Endothelial cell of umbilical vein (primary cell): ENCODE data around the gene SLCO2B1. TPM values are rescaled to one million over a fixed set of nuclear protein-coding genes. Genes with fewer than 3 reads are reported as not detected.

Experiments
- BruUV-seq: library from RNA; stranded (reverse); fragments of 400-500 nt; replicated peaks from 2 replicates; lab custom pipeline; 2021; lab: Mats Ljungman, UMichigan
- CTCF ChIA-PET: fragments of 300-600, 350-600 bp; sonication (Branson Sonifier 250); formaldehyde crosslinking; loops from one replicate; lab custom pipeline; 2021; ENCODE audit warnings: antibody characterized with exemption, inconsistent platforms; lab: Charles Lee
- POLR2A ChIA-PET: fragments of 300-600, 350-600 bp; sonication (Branson Sonifier 250); formaldehyde crosslinking; loops from one replicate; lab custom pipeline; 2021; ENCODE audit warnings: antibody characterized with exemption, inconsistent platforms; lab: Charles Lee
- DNase-seq: peaks from one replicate; pipeline ENCODE4 v3.0.0-alpha.2; 2011; ENCODE audit warnings: low read depth, low spot score
- FAIRE-seq: peaks from 2 replicates; lab custom pipeline; 2011; peaks lifted over from hg19 to GRCh38; lab: Jason Lieb, UNC
- H2AFZ ChIP-seq: 2 replicates; pipeline ENCODE4 v1.6.0; 2012; ENCODE audit warnings: low read depth, low read length, control low read depth, inconsistent platforms
- H3K27ac ChIP-seq: 2 replicates; pipeline ENCODE4 v1.5.1; 2011; ENCODE audit warnings: low read depth, mild to moderate bottlenecking, control low read depth, low read length, moderate library complexity; ENCODE audit not compliant: insufficient read depth
- H3K27me3 ChIP-seq, 2 experiments: 2 replicates each; pipeline versions ENCODE4 v1.6.0 to v1.6.1; 2011; ENCODE audit warnings: low read length in 2 of 2, mixed read lengths in 1 of 2; ENCODE audit not compliant: control insufficient read depth in 2 of 2, insufficient read depth in 2 of 2
- H3K36me3 ChIP-seq, 2 experiments: 2 replicates in 1 of 2; 3 replicates in 1 of 2; pipeline ENCODE4 v1.5.1; 2011; ENCODE audit warnings: low read length in 2 of 2, mild to moderate bottlenecking in 1 of 2, moderate library complexity in 1 of 2; ENCODE audit not compliant: control insufficient read depth in 2 of 2, insufficient read depth in 2 of 2; ENCODE audit errors: extremely low read depth in 1 of 2
- H3K4me1 ChIP-seq: 3 replicates; pipeline ENCODE4 v1.5.1; 2011; ENCODE audit warnings: mild to moderate bottlenecking, low read length; ENCODE audit not compliant: control insufficient read depth, insufficient read depth; ENCODE audit errors: extremely low read depth
- H3K4me2 ChIP-seq: 2 replicates; pipeline ENCODE4 v1.6.1; 2011; ENCODE audit warnings: low read length, control low read depth, mixed read lengths; ENCODE audit not compliant: insufficient read depth
- H3K4me3 ChIP-seq, 3 experiments: fragments of 200-600 bp in 1 of 3; sonication (generic), shearing (Covaris generic) in 1 of 3; replicated peaks in 1 of 3; 2 replicates each; pipeline ENCODE4 v1.5.1; 2011 to 2016; ENCODE audit warnings: control low read depth in 3 of 3, low read length in 3 of 3, mild to moderate bottlenecking in 2 of 3, inconsistent platforms in 1 of 3, low read depth in 1 of 3, moderate library complexity in 1 of 3; ENCODE audit not compliant: insufficient read depth in 1 of 3
- H3K79me2 ChIP-seq: 2 replicates; pipeline ENCODE4 v1.6.0; 2012; ENCODE audit warnings: low read length, inconsistent platforms; ENCODE audit not compliant: control insufficient read depth, insufficient read depth
- H3K9ac ChIP-seq: replicated peaks from 2 replicates; pipeline ENCODE3; 2011; ENCODE audit warnings: low read length, control low read depth; ENCODE audit not compliant: insufficient read depth; ENCODE audit errors: extremely low read depth
- H3K9me1 ChIP-seq: replicated peaks from 3 replicates; pipeline ENCODE4 v1.6.0; 2011; ENCODE audit warnings: mild to moderate bottlenecking, low read length; ENCODE audit not compliant: control insufficient read depth, insufficient read depth; ENCODE audit errors: extremely low read depth
- H3K9me3 ChIP-seq: replicated peaks from 2 replicates; pipeline ENCODE4 v1.5.1; 2012; ENCODE audit warnings: low read length, inconsistent platforms; ENCODE audit not compliant: control insufficient read depth, insufficient read depth
- H4K20me1 ChIP-seq: replicated peaks from 2 replicates; pipeline ENCODE3; 2011; ENCODE audit warnings: mild to moderate bottlenecking, low read length; ENCODE audit not compliant: control insufficient read depth, insufficient read depth; ENCODE audit errors: extremely low read depth
- EZH2 ChIP-seq: IDR thresholded peaks from 2 replicates; pipeline ENCODE4 v1.6.1; 2012; ENCODE audit warnings: borderline replicate concordance, low read depth, mild to moderate bottlenecking, moderate library complexity, low read length, inconsistent platforms; ENCODE audit not compliant: severe bottlenecking
- GATA2 ChIP-seq: IDR thresholded peaks from 2 replicates; pipeline ENCODE4 v1.7.0; 2011; ENCODE audit warnings: low read depth, mild to moderate bottlenecking, moderate library complexity, mixed read lengths, low read length; ENCODE audit not compliant: insufficient read length, insufficient read depth
- JUN ChIP-seq: IDR thresholded peaks from 2 replicates; pipeline ENCODE4 v1.6.1; 2011; ENCODE audit warnings: borderline replicate concordance, low read depth; ENCODE audit not compliant: insufficient read length, insufficient read depth
- MYC ChIP-seq: IDR thresholded peaks from one replicate; pipeline ENCODE4 v1.6.1; 2011; ENCODE audit warnings: mild to moderate bottlenecking, low read depth, low read length
- POLR2A ChIP-seq: IDR thresholded peaks from 2 replicates; pipeline ENCODE4 v1.6.1; 2012; ENCODE audit warnings: low read depth, mild to moderate bottlenecking, control low read depth, low read length
- POLR2AphosphoS5 ChIP-seq: IDR thresholded peaks from 2 replicates; pipeline ENCODE4 v1.6.1; 2012; ENCODE audit warnings: low read depth, mild to moderate bottlenecking, control low read depth, low read length, moderate library complexity; ENCODE audit not compliant: insufficient read depth
- dilution Hi-C: fragments of 300-500 bp; cut with MboI; formaldehyde crosslinking; loops from one replicate; pipeline ENCODE4 v1.15.0; 2019; ENCODE audit warnings: low sequenced_read_pairs; ENCODE audit not compliant: extremely low pct_ligation_motif_present
- intact Hi-C: fragments of 100-400 bp; cut with micrococcal nuclease; formaldehyde crosslinking; loops from one replicate; pipeline ENCODE4 v1.10.0; 2022
- polyA plus RNA-seq, 4 experiments: library from polyadenylated mRNA; depleted of rRNA in 3 of 4; stranded (reverse) in 3 of 4; unstranded in 1 of 4; fragments of >200 nt; gene quantifications; 2 replicates each; pipeline versions ENCODE4 v1.2.1 to v1.2.3, GENCODE V29; 2011 to 2012; ENCODE audit warnings: missing spikeins in 1 of 4
- total RNA-seq: library from RNA; stranded (reverse); gene quantifications from 2 replicates; pipeline ENCODE4 v1.2.3, GENCODE V29; 2021
- TF ChIP-seq, protein P1 (sequence below), 2 donors: IDR thresholded peaks; 1 replicate in 1 of 2; 2 replicates in 1 of 2; pipeline ENCODE4 v1.5.1; 2011; ENCODE audit warnings: low read length in 2 of 2, mild to moderate bottlenecking in 2 of 2, moderate library complexity in 2 of 2, control low read depth in 1 of 2, inconsistent platforms in 1 of 2, low read depth in 1 of 2; ENCODE audit not compliant: insufficient read depth in 1 of 2; ENCODE audit errors: extremely low read depth in 1 of 2
- TF ChIP-seq, protein P2 (sequence below): IDR thresholded peaks from 2 replicates; pipeline ENCODE4 v1.6.1; 2011; ENCODE audit not compliant: insufficient read depth, insufficient read length

Gene SLCO2B1
- total and polyA plus RNA-seq, 2 donors (not counting 3 experiments of a cell fraction or from before 2014, with no cell fraction given), result 0.04 TPM; not detected in 1

DNA sequence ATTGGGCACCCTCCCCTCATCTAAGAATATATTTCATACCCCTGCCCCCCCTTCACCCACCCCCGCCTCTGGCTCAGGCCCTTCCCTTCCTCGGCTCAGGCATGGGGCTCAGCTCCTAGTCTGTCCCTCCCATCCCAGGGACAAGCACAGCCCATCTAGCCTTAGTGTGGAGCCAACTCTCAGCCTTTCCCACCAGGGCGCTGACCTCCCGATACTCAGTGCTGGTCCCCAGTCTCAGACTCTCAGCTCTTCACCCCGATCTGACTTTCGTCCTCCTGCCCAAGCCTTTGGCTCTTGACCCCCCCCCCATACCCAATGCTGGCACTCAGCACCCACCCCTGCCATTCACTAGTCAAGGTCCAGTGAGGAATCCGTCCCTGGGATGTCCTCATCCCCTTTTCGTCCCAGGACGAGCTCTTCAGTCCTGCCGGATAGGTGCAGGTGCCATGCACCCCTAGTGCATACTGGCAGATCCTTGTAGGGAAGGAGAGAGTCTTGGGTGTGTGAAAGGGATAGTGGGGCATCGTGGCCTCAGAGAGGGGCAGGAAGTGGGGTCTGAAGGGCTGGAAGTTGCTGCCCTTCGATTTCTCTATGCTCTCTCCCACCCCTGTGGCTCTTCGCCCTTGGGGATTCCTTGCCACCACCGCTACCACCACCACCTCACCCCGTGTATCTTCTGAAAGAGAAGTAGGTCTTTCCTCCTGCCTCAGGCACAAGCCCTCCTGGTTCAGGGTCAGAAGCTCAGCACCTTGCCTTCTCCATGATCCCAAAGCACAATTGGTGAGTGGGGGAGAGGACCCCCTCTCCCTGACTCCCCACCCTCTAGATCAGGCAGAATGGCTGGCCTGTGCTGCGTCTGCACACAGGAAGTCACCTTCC is 92.1 kb downstream of the SLCO2B1 start:
- no peak overlapping the region for H2AFZ ChIP-seq
- H3K36me3 ChIP-seq, result no peaks in the 10 kb centered on the region
- dilution Hi-C loops, result no loop called here
- H3K9me3 ChIP-seq, result no peaks in the 10 kb centered on the region
- H3K9ac ChIP-seq, result no peak overlapping the region
- intact Hi-C loops, result no loop called here
- H3K4me1 ChIP-seq, result peaks cover 7% of the 10 kb centered on the region
- H3K79me2 ChIP-seq, result no peaks in the 10 kb centered on the region
- H3K4me3 ChIP-seq, result no peak overlapping the region
- TF ChIP-seq, protein P1, sequence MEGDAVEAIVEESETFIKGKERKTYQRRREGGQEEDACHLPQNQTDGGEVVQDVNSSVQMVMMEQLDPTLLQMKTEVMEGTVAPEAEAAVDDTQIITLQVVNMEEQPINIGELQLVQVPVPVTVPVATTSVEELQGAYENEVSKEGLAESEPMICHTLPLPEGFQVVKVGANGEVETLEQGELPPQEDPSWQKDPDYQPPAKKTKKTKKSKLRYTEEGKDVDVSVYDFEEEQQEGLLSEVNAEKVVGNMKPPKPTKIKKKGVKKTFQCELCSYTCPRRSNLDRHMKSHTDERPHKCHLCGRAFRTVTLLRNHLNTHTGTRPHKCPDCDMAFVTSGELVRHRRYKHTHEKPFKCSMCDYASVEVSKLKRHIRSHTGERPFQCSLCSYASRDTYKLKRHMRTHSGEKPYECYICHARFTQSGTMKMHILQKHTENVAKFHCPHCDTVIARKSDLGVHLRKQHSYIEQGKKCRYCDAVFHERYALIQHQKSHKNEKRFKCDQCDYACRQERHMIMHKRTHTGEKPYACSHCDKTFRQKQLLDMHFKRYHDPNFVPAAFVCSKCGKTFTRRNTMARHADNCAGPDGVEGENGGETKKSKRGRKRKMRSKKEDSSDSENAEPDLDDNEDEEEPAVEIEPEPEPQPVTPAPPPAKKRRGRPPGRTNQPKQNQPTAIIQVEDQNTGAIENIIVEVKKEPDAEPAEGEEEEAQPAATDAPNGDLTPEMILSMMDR (IDR thresholded peaks at IDR 0.05; ENCODE audit: extremely low read depth in 1 of 2, insufficient read depth in 1 of 2, low read depth in 1 of 2, low read length in 2 of 2), result no peak
- TF ChIP-seq POLR2AphosphoS5 (no peak), EZH2 (no peak), MYC (no peak), JUN (no peak), GATA2 (no peak), POLR2A (no peak)
- TF ChIP-seq, protein P2, sequence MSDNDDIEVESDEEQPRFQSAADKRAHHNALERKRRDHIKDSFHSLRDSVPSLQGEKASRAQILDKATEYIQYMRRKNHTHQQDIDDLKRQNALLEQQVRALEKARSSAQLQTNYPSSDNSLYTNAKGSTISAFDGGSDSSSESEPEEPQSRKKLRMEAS, result no peak
- no peak for FAIRE-seq
- ChIA-PET CTCF (interaction anchor here (1.1 to 9.6 kb wide), 14 partner anchors 9 to 320 kb away, joined by 3 to 240 read pairs (median 14); no protein-coding TSS in a partner anchor), POLR2A (no interaction called here)
- H4K20me1 ChIP-seq, result no peaks in the 10 kb centered on the region
- H3K27ac ChIP-seq, result no peak overlapping the region
- H3K9me1 ChIP-seq, result no peaks in the 10 kb centered on the region
- no peak overlapping the region for H3K4me2 ChIP-seq
- DNase-seq, result no peak
- BruUV-seq, result no TSS peak
- peaks cover 49 to 51% of the 10 kb centered on the region in 2 experiments for H3K27me3 ChIP-seq
